H1 (cell line): Measurements from ENCODE around the gene LEMD2. TPM values are rescaled to one million over a fixed set of nuclear protein-coding genes. Genes with fewer than 3 reads are reported as not detected.

Experiments
- CTCF ChIA-PET: fragments of 300-600 bp; sonication (Branson Sonifier 250); formaldehyde crosslinking; loops from one replicate; lab custom pipeline; 2021; ENCODE audit not compliant: partially characterized antibody; lab: Charles Lee
- POLR2A ChIA-PET: fragments of 300-600 bp; sonication (Branson Sonifier 250); formaldehyde crosslinking; loops from one replicate; lab custom pipeline; 2021; ENCODE audit warnings: inconsistent platforms; ENCODE audit not compliant: partially characterized antibody; lab: Charles Lee
- DNase-seq, 2 experiments: peaks; one replicate each; pipeline versions ENCODE4 v3.0.0 to v3.0.0-alpha.2; 2010 to 2022; ENCODE audit warnings: low spot score in 2 of 2, low read depth in 1 of 2, mixed read lengths in 1 of 2
- FAIRE-seq: peaks from 2 replicates; lab custom pipeline; 2011; peaks lifted over from hg19 to GRCh38; lab: Jason Lieb, UNC
- H2AFZ ChIP-seq: 2 replicates; pipeline ENCODE4 v1.8.1; 2012; ENCODE audit warnings: low read length, inconsistent platforms
- H2AK5ac ChIP-seq: 2 replicates; pipeline ENCODE4 v1.6.1; 2013; ENCODE audit warnings: low read depth, low read length
- H2BK120ac ChIP-seq: replicated peaks from 2 replicates; pipeline ENCODE3; 2013; ENCODE audit warnings: low read depth, low read length, inconsistent platforms
- H2BK12ac ChIP-seq: 2 replicates; pipeline ENCODE4 v1.6.1; 2013; ENCODE audit warnings: low read depth, low read length
- H2BK15ac ChIP-seq: 2 replicates; pipeline ENCODE4 v1.6.1; 2013; ENCODE audit warnings: low read length
- H2BK20ac ChIP-seq: 2 replicates; pipeline ENCODE4 v1.6.1; 2013; ENCODE audit warnings: low read length
- H2BK5ac ChIP-seq: 2 replicates; pipeline ENCODE4 v1.6.1; 2013; ENCODE audit warnings: low read depth, low read length
- H3K14ac ChIP-seq: 2 replicates; pipeline ENCODE4 v1.6.1; 2013; ENCODE audit warnings: inconsistent platforms; ENCODE audit not compliant: insufficient read length
- H3K18ac ChIP-seq: 2 replicates; pipeline ENCODE4 v1.6.1; 2013; ENCODE audit warnings: low read length; ENCODE audit errors: extremely low read depth
- H3K23ac ChIP-seq: 2 replicates; pipeline ENCODE4 v1.6.1; 2013; ENCODE audit warnings: inconsistent platforms; ENCODE audit not compliant: insufficient read length
- H3K23me2 ChIP-seq: 2 replicates; pipeline ENCODE4 v1.6.1; 2013; ENCODE audit warnings: low read depth, low read length
- H3K27ac ChIP-seq: 2 replicates; pipeline ENCODE4 v1.6.1; 2011; ENCODE audit warnings: low read depth, low read length, inconsistent platforms
- H3K27me3 ChIP-seq, 4 experiments: replicated peaks in 1 of 4; 1 replicate in 1 of 4; 2 replicates in 3 of 4; pipeline versions ENCODE4 v1.6.1 to v1.8.1; 2011 to 2013; ENCODE audit warnings: low read length in 3 of 4, mild to moderate bottlenecking in 3 of 4, inconsistent platforms in 2 of 4, mixed read lengths in 2 of 4, moderate library complexity in 1 of 4; ENCODE audit not compliant: control insufficient read depth in 3 of 4, insufficient read depth in 3 of 4; ENCODE audit errors: extremely low read depth in 1 of 4
- H3K36me3 ChIP-seq, 4 experiments: 2 replicates each; pipeline versions ENCODE4 v1.6.1 to v1.8.1; 2011 to 2013; ENCODE audit warnings: mild to moderate bottlenecking in 4 of 4, low read length in 3 of 4, moderate library complexity in 2 of 4, control low read depth in 1 of 4, inconsistent platforms in 1 of 4; ENCODE audit not compliant: insufficient read depth in 4 of 4, control insufficient read depth in 2 of 4
- H3K4ac ChIP-seq: replicated peaks from 2 replicates; pipeline ENCODE3; 2013; ENCODE audit warnings: low read length, low read depth, mixed read lengths, inconsistent platforms; ENCODE audit not compliant: insufficient read length
- H3K4me1 ChIP-seq, 4 experiments: replicated peaks in 1 of 4; 1 replicate in 1 of 4; 2 replicates in 3 of 4; pipeline versions ENCODE4 v1.6.1 to v1.8.1; 2011 to 2013; ENCODE audit warnings: low read length in 3 of 4, inconsistent platforms in 2 of 4, mixed read lengths in 1 of 4; ENCODE audit not compliant: insufficient read depth in 4 of 4, control insufficient read depth in 3 of 4
- H3K4me2 ChIP-seq, 2 experiments: 2 replicates each; pipeline versions ENCODE4 v1.6.1 to v1.8.1; 2011 to 2013; ENCODE audit warnings: low read depth in 2 of 2, low read length in 2 of 2, control low read depth in 1 of 2, inconsistent platforms in 1 of 2, mild to moderate bottlenecking in 1 of 2; ENCODE audit not compliant: insufficient read depth in 1 of 2
- H3K4me3 ChIP-seq, 4 experiments: fragments of 200-600, 300-600 bp in 1 of 4; sonication (generic), shearing (Covaris generic), sonication (Bioruptor Twin) in 1 of 4; 2 replicates each; pipeline versions ENCODE4 v1.5.1 to v1.8.1; 2011 to 2016; ENCODE audit warnings: low read length in 4 of 4, low read depth in 3 of 4, control low read depth in 2 of 4, inconsistent platforms in 2 of 4, mild to moderate bottlenecking in 2 of 4, mixed read lengths in 1 of 4, moderate library complexity in 1 of 4; ENCODE audit not compliant: insufficient read depth in 2 of 4; ENCODE audit errors: extremely low read depth in 1 of 4
- H3K56ac ChIP-seq: replicated peaks from 2 replicates; pipeline ENCODE3; 2013; ENCODE audit warnings: low read depth, mild to moderate bottlenecking, mixed read lengths, low read length, inconsistent platforms; ENCODE audit not compliant: insufficient read length
- H3K79me1 ChIP-seq: 2 replicates; pipeline ENCODE4 v1.6.1; 2013; ENCODE audit warnings: low read depth, low read length, control low read depth
- H3K79me2 ChIP-seq, 2 experiments: 2 replicates each; pipeline versions ENCODE4 v1.6.1 to v1.8.1; 2012 to 2013; ENCODE audit warnings: low read length in 2 of 2, mild to moderate bottlenecking in 2 of 2, inconsistent platforms in 1 of 2; ENCODE audit not compliant: insufficient read depth in 2 of 2, control insufficient read depth in 1 of 2
- H3K9ac ChIP-seq, 4 experiments: replicated peaks in 1 of 4; 1 replicate in 1 of 4; 2 replicates in 3 of 4; pipeline versions ENCODE4 v1.6.1 to v1.8.1; 2011 to 2013; ENCODE audit warnings: low read depth in 3 of 4, low read length in 3 of 4, control low read depth in 2 of 4, mild to moderate bottlenecking in 2 of 4, moderate library complexity in 2 of 4, inconsistent platforms in 1 of 4; ENCODE audit errors: extremely low read depth in 1 of 4
- H3K9me3 ChIP-seq, 2 experiments: 2 replicates each; pipeline versions ENCODE4 v1.6.1 to v1.8.1; 2012 to 2013; ENCODE audit warnings: mild to moderate bottlenecking in 2 of 2, moderate library complexity in 2 of 2, control low read depth in 1 of 2, inconsistent platforms in 1 of 2, low read depth in 1 of 2, low read length in 1 of 2, mixed read lengths in 1 of 2; ENCODE audit not compliant: insufficient read depth in 2 of 2
- H4K20me1 ChIP-seq, 2 experiments: replicated peaks in 1 of 2; 2 replicates each; pipeline versions ENCODE3 to v1.8.1; 2011 to 2013; ENCODE audit warnings: inconsistent platforms in 2 of 2, low read length in 2 of 2, mild to moderate bottlenecking in 1 of 2; ENCODE audit not compliant: insufficient read depth in 2 of 2, control insufficient read depth in 1 of 2
- H4K5ac ChIP-seq: 2 replicates; pipeline ENCODE4 v1.6.1; 2013; ENCODE audit warnings: low read length, low read depth, mixed read lengths, inconsistent platforms; ENCODE audit not compliant: insufficient read length
- H4K8ac ChIP-seq: 2 replicates; pipeline ENCODE4 v1.8.0; 2013; ENCODE audit warnings: mild to moderate bottlenecking, moderate library complexity, low read length, inconsistent platforms; ENCODE audit not compliant: insufficient read depth; ENCODE audit errors: extremely low read depth
- H4K91ac ChIP-seq: replicated peaks from 2 replicates; pipeline ENCODE3; 2013; ENCODE audit warnings: low read length, mixed read lengths, inconsistent platforms; ENCODE audit not compliant: insufficient read length
- E2F6 ChIP-seq: IDR thresholded peaks from 2 replicates; pipeline ENCODE4 v1.6.1; 2012; ENCODE audit warnings: inconsistent platforms
- EZH2 ChIP-seq: fragments of 200-600 bp; sonication (generic); IDR thresholded peaks from 2 replicates; pipeline ENCODE4 v1.7.1; 2012; ENCODE audit warnings: low read depth, mild to moderate bottlenecking, moderate library complexity, low read length, inconsistent platforms; ENCODE audit not compliant: severe bottlenecking
- HDAC2 ChIP-seq, 2 experiments: fragments of 300-600 bp in 1 of 2; sonication (generic) in 1 of 2; IDR thresholded peaks; 2 replicates each; pipeline ENCODE4 v1.6.1; 2011 to 2012; ENCODE audit warnings: low read depth in 2 of 2, low read length in 2 of 2, mild to moderate bottlenecking in 2 of 2, moderate library complexity in 2 of 2, borderline replicate concordance in 1 of 2, inconsistent platforms in 1 of 2
- HDAC6 ChIP-seq: IDR thresholded peaks from one replicate; pipeline ENCODE4 v1.7.1; 2012; ENCODE audit warnings: low read depth, mild to moderate bottlenecking, inconsistent platforms, low read length, moderate library complexity
- JUN ChIP-seq: IDR thresholded peaks from 2 replicates; pipeline ENCODE4 v1.6.1; 2011; ENCODE audit warnings: low read depth, mild to moderate bottlenecking, improper control_type of control experiment, low read length
- POLR2AphosphoS5 ChIP-seq: IDR thresholded peaks from 2 replicates; pipeline ENCODE4 v1.6.1; 2011; ENCODE audit warnings: low read depth, low read length
- RAD21 ChIP-seq, 2 experiments: IDR thresholded peaks in 1 of 2; conservative IDR thresholded peaks in 1 of 2; 2 replicates each; pipeline ENCODE4 v1.6.1; 2011; ENCODE audit warnings: low read depth in 2 of 2, low read length in 2 of 2, improper control_type of control experiment in 1 of 2, inconsistent platforms in 1 of 2, mild to moderate bottlenecking in 1 of 2, moderate library complexity in 1 of 2
- RBBP5 ChIP-seq: IDR thresholded peaks from 2 replicates; pipeline ENCODE4 v1.7.1; 2012; ENCODE audit warnings: low read depth, mild to moderate bottlenecking, inconsistent platforms, low read length, moderate library complexity, borderline replicate concordance
- RXRA ChIP-seq: IDR thresholded peaks from 2 replicates; pipeline ENCODE4 v1.6.1; 2011; ENCODE audit warnings: low read depth, mild to moderate bottlenecking, low read length, moderate library complexity; ENCODE audit not compliant: insufficient read depth
- SP4 ChIP-seq: IDR thresholded peaks from 2 replicates; pipeline ENCODE4 v1.6.1; 2012; ENCODE audit warnings: low read length, inconsistent platforms
- YY1 ChIP-seq: IDR thresholded peaks from 2 replicates; pipeline ENCODE4 v1.6.1; 2011; ENCODE audit warnings: low read depth, mild to moderate bottlenecking, low read length
- WGBS, 2 experiments: shearing (Covaris generic) in 1 of 2; methylation state at CpG; one replicate each; pipeline versions ENCODE4 v1.1.6 to v1.1.7; 2013 to 2015; ENCODE audit warnings: low lambda C conversion rate in 2 of 2, mixed read lengths in 2 of 2, inconsistent platforms in 1 of 2, low coverage in 1 of 2, missing lambda C conversion rate in 1 of 2; ENCODE audit not compliant: insufficient replicate concordance in 2 of 2, insufficient coverage in 1 of 2, insufficient read length in 1 of 2; ENCODE audit errors: extremely low coverage in 1 of 2, missing lambda C conversion rate in 1 of 2; 5-methylcytosine and 5-hydroxymethylcytosine counted together
- polyA plus RNA-seq, 7 experiments: library from polyadenylated mRNA; depleted of rRNA in 3 of 7; stranded (reverse) in 5 of 7; unstranded in 2 of 7; fragments of >200 nt in 5 of 7; fragments of 200-250 nt in 2 of 7; gene quantifications; 1 replicate in 5 of 7; 2 replicates in 1 of 7; 4 replicates in 1 of 7; pipeline versions ENCODE4 v1.2.1 to v1.2.3, GENCODE V29; 2011 to 2013; ENCODE audit warnings: missing spikeins in 2 of 7, mixed read lengths in 2 of 7
- total RNA-seq: library from RNA; stranded (reverse); fragmentation: NEBNext Ultra II Directional; extraction: Animal tissue kit (Norgen Biotek cat#: 25700); gene quantifications from 2 replicates; pipeline ENCODE4 v1.2.1, GENCODE V29; 2021

Gene LEMD2
- total and polyA plus RNA-seq, 2 of the 8 experiments (the other 6 are each of a cell fraction or from before 2014, with no cell fraction given): 32.7 to 57.3 TPM

- Histone ChIP-seq H2BK20ac (no peak overlapping the region), H3K18ac (no peak overlapping the region; the same call in 1 of the 2 replicates), H3K36me3 (no peaks in the 10 kb centered on the region), H4K20me1 (no peaks in the 10 kb centered on the region), H3K4ac (no peak overlapping the region), H2BK15ac (no peak overlapping the region), H3K56ac (no peak overlapping the region), H2BK120ac (no peak overlapping the region), H4K8ac (no peak overlapping the region), H3K27ac (no peak overlapping the region), H3K23ac (no peak overlapping the region), H4K5ac (no peak overlapping the region), H3K4me3 (no peak overlapping the region), H3K9me3 (no peaks in the 10 kb centered on the region), H3K9ac (no peak overlapping the region), H4K91ac (no peak overlapping the region), H3K27me3 (peaks cover 0 to 3% (median 1%) of the 10 kb centered on the region in 4 experiments; a peak in 4 of 7 replicates), H3K14ac (no peak overlapping the region), H3K79me2 (no peaks in the 10 kb centered on the region), H2AFZ (no peak overlapping the region), H2AK5ac (no peak overlapping the region), H3K4me2 (no peak overlapping the region), H2BK12ac (no peak overlapping the region; the same call in 1 of the 2 replicates), H2BK5ac (no peak overlapping the region), H3K23me2 (peaks cover under 1% of the 10 kb centered on the region), H3K79me1 (no peaks in the 10 kb centered on the region), H3K4me1 (peaks cover 6 to 26% (median 16%) of the 10 kb centered on the region in 4 experiments)
- DNase-seq: no peak
- no peak for TF ChIP-seq EZH2
- no peak for TF ChIP-seq RBBP5
- TF ChIP-seq RAD21 (IDR thresholded peaks at IDR 0.05 in 1 of 2, conservative IDR thresholded peaks at IDR 0.05 in 1 of 2; ENCODE audit: low read depth in 2 of 2, low read length in 2 of 2): no peak
- TF ChIP-seq RXRA: no peak
- no peak for TF ChIP-seq SP4
- TF ChIP-seq HDAC2 (IDR thresholded peaks at IDR 0.05; ENCODE audit: borderline replicate concordance in 1 of 2, low read depth in 2 of 2, low read length in 2 of 2): no peak
- no peak for TF ChIP-seq YY1
- TF ChIP-seq E2F6: no peak
- no peak for TF ChIP-seq HDAC6
- TF ChIP-seq POLR2AphosphoS5: no peak
- no peak for TF ChIP-seq JUN
- 85% methylated on average over 5 of the region's 5 CpGs; no CpG with 5 or more reads in 1 of the 2 experiments for WGBS, 2 experiments
- no peak for FAIRE-seq
- POLR2A ChIA-PET: interaction anchor here (1.3 kb wide), 1 partner anchor 43 kb away, joined by 3 read pairs; no protein-coding TSS in a partner anchor
- CTCF ChIA-PET: interaction anchor here (0.6 to 5.8 kb wide), 10 partner anchors 10 to 104 kb away, joined by 3 to 49 read pairs (median 3); partner anchors contain the start of gene IP6K3
Observed at GRCh38 chr6:33817489-33817888, 28.6 kb upstream of the LEMD2 start.
